UCSD-AML1 (cell line): ENCODE measurements around the gene MYL12A.

Experiments used
- DNase-seq: peaks from one replicate; lab custom pipeline; 2025; ENCODE audit not compliant: unreplicated experiment; lab: John Stamatoyannopoulos, UW

The MYL12A gene

DNA sequence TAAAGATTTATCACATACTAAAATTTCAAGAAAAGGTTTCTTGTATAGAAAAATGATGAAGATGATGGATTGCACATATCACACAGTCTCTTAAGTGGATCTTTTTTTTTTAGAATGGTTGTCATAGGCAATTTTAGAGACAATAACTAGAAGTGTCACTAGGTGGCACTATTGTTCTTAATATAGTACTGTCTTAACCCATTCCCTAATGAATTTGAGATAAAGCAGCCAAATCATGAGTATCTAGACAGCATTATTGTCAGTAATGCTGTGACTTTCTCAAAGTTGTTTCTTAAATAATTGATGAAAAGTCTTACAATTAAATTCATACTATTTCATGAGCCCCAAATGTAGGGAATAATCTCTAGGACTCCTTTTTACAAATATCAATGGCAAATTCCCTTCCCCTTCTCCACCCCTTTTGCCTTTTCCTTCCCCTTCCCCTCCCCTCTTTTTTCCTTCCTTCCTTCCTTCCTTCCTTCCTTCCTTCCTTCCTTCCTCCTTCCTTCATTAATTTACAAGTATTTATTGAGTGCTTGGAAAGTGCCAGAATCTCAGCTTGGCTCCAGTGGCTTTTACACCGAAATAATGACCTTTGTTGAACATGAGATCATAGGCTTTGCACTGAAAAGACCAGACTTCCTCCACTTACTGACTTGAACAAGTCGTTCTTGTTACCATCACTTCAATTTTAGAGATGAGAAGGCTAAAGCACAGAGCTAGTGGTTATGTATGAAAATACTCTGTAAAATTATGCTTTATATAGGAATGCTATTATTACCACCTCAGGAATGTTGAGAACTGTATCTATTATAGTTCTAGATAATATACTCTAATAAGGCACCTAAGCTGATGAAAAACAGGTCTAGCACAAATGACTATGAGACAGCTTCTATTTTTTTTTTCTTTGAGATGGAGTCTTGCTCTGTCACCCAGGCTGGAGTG lies 34.1 kb downstream of the MYL12A start:
- DNase-seq, result no peak

DNA sequence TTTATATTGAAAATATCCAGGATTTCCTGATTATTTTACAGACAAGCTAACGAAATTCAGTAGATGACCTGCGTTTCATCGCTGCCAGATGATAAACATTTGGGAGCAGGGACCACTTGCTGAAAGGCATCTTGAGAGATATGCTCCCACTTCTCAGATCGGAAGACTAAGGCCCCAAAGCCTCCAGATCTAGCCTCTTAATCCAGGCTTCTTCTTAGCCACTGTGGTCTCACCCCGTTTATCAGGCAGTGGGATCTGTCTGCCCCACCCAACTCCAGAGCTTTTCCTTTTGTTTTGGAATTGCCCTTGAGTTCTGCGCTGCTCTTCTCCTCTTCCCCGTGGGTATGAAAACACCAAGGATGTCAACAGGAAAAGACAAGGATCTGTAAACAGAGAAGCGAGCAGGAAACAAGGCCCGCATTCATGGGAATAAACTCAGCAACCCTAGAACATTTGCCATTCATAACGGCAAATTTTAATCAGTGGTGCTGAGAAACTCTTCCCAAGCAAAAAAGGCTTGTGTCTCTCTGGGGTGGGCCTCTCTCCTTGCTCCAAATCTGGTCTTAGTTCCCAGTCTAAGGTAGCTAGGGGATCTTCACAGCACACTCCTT lies 35.8 kb downstream of the MYL12A start:
- no peak for DNase-seq

GRCh38 chr18:3283908-3284307 lies 36.3 kb downstream of the MYL12A start:
- no peak for DNase-seq

- DNase-seq, result no peak
Observed at GRCh38 chr18:3284501-3284900, 36.9 kb downstream of the MYL12A start.

DNA sequence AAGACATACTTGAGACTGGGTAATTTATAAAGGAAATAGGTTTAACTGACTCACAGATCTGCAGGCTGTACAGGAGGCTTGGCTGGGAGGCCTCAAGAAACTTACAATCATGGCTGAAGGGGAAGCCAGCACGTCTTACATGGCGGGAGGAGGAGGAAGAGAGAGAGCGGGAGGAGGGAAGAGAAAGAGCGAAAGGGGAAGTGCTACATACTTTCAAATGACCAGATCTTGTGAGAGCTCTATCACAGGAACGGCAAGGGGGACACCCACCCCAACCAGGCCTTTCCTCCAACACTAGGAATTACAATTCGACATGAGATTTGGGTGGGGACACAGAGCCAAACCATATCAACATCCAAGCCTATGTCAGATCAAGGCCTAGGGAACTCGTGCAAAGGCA lies 38.6 kb downstream of the MYL12A start:
- no peak for DNase-seq

DNA sequence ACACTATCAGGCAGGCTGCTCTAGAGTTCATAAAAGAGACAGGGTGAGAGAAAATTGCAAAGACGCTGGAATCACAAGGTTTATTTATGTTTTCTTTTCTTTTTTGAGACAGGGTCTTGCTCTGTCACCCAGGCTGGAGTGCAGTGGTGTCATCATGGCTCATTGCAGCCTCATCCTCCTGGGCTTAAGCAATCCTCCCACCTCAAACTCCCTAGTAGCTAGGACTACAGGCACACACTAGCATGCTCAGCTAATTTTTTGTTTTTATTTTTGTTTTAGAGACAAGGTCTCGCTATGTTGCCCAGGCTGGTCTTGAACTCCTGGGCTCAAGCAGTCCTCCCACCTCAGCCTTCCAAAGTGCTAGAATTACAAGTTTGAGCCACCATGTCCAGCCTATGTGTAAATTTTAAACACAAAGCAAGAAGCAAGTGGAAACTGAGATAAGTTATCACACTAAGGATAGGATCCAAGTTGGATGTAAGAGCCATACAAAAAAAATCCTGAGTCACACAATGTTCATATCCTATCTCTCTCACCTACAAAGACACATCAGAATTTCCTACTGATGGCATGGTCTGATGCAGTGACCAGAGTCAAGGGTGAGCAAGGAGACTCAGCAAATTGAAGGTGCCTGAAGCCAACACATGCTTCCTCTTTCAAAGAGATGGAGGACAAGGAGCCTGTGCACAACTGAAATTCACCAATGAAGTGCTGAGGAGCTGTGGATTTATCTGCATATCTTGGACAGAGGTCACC lies 45.8 kb downstream of the MYL12A start:
- DNase-seq, result no peak

DNA sequence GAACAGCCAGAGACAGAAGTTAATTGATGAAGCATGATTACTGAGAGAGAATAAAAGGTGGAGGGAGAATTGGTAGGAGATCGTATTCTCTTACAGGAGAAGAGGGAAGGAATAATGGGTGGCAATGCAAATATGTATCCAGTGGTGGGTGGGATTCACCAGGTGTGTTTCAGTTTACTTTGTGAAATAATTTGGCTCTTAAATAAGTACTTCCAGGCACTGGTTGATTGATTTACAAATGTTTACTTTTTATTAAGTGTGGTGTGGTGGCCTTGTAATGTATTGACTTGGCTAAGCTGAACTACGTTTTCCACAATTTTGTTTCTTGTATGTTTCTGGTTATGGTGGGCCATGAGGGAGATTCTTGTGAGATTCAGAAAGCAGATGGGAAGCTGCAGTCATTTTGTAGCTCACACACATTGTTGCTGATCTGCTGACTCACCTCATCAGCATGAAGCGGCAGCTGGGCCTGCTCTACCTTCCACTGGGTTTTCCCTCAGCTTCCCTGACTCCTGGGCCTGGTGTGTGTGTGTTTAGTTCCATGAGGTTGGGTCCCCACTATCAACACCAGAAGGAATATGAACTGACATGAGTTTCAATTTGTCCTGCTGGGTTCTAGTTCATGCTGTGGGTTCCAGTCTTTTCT lies 47.0 kb downstream of the MYL12A start:
- DNase-seq, result no peak

DNA sequence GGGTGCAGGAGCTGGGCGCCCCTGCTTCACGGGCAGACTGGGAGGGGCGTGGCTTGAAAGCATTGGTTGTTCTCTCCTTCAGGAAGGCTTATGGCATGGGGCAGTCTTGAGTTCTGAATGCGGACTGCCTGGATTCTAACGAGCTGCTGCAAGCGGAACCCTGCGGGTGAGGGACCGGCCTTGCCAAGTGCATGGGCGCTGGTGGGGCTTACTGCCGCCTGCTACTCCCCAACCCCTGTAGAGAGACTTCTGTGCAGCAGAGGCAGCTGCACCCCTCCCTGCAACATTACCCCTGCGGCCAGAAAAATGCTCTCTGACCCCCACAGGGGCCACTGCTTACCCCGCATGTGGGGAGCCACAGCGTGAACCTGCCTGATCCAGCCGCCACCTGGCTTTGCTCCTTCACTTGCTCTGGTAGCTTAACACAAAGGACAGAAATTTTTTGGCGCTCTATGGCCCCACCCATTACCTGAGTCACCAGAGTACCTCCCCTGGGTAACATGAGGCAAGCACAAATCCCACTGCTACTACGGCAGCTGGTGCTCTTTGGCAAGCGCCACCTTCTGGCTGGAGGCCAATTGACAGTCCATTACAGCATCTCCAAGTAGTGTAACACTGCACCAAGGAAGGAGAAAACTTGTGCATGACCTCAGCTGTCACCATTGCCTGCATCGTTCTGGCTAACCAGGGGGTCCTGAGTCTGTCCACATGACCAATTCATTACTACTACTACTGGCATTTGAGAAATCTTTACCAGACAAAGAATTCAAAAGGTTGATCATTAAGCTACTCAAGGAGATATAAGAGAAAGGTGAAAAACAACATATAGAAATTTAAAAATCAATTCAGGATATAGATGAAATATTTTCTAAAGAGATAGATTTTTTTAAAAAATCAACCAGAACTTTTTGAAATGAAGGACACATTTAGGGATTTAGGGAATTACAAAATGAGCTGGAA lies 49.7 kb downstream of the MYL12A start:
- DNase-seq, result peak; percentile 87

DNA sequence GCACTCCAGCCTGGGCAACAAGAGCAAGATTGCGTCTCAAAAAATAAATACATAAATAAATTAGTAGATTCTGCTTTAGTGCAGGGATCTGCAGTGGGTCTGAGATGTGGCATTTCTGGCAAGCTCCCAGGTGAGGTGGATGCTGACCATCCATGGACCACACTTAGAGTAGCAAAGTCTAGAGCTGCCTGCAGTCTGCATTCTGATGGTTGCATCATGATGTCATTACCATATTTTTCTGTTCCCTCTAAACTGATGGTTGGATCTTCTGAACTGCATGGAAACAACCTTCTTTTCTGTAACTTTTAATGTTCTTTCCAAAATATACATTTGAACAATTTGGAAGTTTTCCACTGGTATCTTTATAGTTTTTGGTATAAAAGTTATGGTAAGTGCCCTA lies 57.2 kb downstream of the MYL12A start:
- DNase-seq, result no peak

DNA sequence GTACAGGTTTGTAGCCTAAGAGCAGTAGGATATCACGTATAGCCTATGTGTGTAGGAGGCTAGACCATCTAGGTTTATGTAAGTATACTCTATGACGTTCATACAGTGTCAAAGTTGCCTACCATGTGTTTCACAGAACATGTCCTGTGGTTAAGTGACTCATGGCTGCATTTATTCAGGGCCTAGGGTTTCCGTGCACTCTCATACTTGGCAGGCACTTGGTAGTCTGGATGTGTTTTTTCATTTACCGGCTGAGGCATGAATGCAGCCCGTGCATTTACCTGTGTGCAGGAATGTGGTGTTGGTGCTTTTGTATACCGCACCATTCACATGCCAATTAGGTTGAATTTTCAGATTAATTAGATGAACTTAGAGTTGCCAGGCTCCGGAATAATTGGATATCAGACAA lies 57.8 kb downstream of the MYL12A start:
- no peak for DNase-seq
